Keratinocyte (primary cell): ENCODE data around the gene PHF23. TPM values are rescaled to one million over a fixed set of nuclear protein-coding genes. Genes with fewer than 3 reads are reported as not detected.

Source experiments
- DNase-seq: peaks from one replicate; pipeline ENCODE4 v3.0.0-alpha.2; 2011; ENCODE audit warnings: low read depth, missing footprints, low spot score
- FAIRE-seq: peaks from 2 replicates; lab custom pipeline; 2011; peaks lifted over from hg19 to GRCh38; lab: Jason Lieb, UNC
- H2AFZ ChIP-seq: 2 replicates; pipeline ENCODE4 v1.6.0; 2012; ENCODE audit warnings: low read length, control low read depth, inconsistent platforms; ENCODE audit not compliant: control insufficient read depth
- H3K27ac ChIP-seq: 2 replicates; pipeline ENCODE4 v1.5.1; 2011; ENCODE audit warnings: low read length; ENCODE audit not compliant: control insufficient read depth, insufficient read depth
- H3K27me3 ChIP-seq: 3 replicates; pipeline ENCODE4 v1.6.0; 2011; ENCODE audit warnings: low read length; ENCODE audit not compliant: control insufficient read depth, insufficient read depth; ENCODE audit errors: extremely low read depth
- H3K36me3 ChIP-seq, 2 experiments: 2 replicates in 1 of 2; 3 replicates in 1 of 2; pipeline ENCODE4 v1.5.1; 2011; ENCODE audit warnings: low read length in 2 of 2, mild to moderate bottlenecking in 1 of 2; ENCODE audit not compliant: control insufficient read depth in 2 of 2, insufficient read depth in 2 of 2; ENCODE audit errors: extremely low read depth in 1 of 2
- H3K4me1 ChIP-seq: 3 replicates; pipeline ENCODE4 v1.5.1; 2011; ENCODE audit warnings: low read length; ENCODE audit not compliant: control insufficient read depth, insufficient read depth; ENCODE audit errors: extremely low read depth
- H3K4me2 ChIP-seq: 3 replicates; pipeline ENCODE4 v1.6.0; 2011; ENCODE audit warnings: low read depth, low read length; ENCODE audit not compliant: control insufficient read depth, insufficient read depth; ENCODE audit errors: extremely low read depth
- H3K4me3 ChIP-seq, 3 experiments: fragments of 200-600 bp in 1 of 3; sonication (generic) in 1 of 3; 2 replicates in 2 of 3; 3 replicates in 1 of 3; pipeline ENCODE4 v1.5.1; 2011 to 2016; ENCODE audit warnings: low read length in 3 of 3, mild to moderate bottlenecking in 3 of 3, control low read depth in 2 of 3, inconsistent platforms in 1 of 3, low read depth in 1 of 3, mixed read lengths in 1 of 3, mixed run types in 1 of 3, moderate library complexity in 1 of 3; ENCODE audit not compliant: control insufficient read depth in 2 of 3, insufficient read depth in 2 of 3; ENCODE audit errors: extremely low read depth in 1 of 3
- H3K79me2 ChIP-seq: 2 replicates; pipeline ENCODE4 v1.6.0; 2012; ENCODE audit warnings: low read length; ENCODE audit not compliant: control insufficient read depth, insufficient read depth
- H3K9ac ChIP-seq: 3 replicates; pipeline ENCODE4 v1.6.0; 2011; ENCODE audit warnings: low read length; ENCODE audit not compliant: control insufficient read depth, insufficient read depth; ENCODE audit errors: extremely low read depth
- H3K9me1 ChIP-seq: 3 replicates; pipeline ENCODE4 v1.6.0; 2011; ENCODE audit warnings: low read length; ENCODE audit not compliant: control insufficient read depth, insufficient read depth; ENCODE audit errors: extremely low read depth
- H3K9me3 ChIP-seq: 2 replicates; pipeline ENCODE4 v1.5.1; 2012; ENCODE audit warnings: low read depth, low read length; ENCODE audit not compliant: control insufficient read depth
- H4K20me1 ChIP-seq: 3 replicates; pipeline ENCODE4 v1.6.0; 2011; ENCODE audit warnings: low read length; ENCODE audit not compliant: control insufficient read depth, insufficient read depth; ENCODE audit errors: extremely low read depth
- CTCF ChIP-seq, 3 experiments: IDR thresholded peaks in 1 of 3; conservative IDR thresholded peaks in 1 of 3; optimal IDR thresholded peaks in 1 of 3; 2 replicates in 2 of 3; 3 replicates in 1 of 3; pipeline versions ENCODE3 to v1.5.1; 2011; ENCODE audit warnings: low read length in 3 of 3, mild to moderate bottlenecking in 3 of 3, moderate library complexity in 2 of 3, control low read depth in 1 of 3, inconsistent platforms in 1 of 3; ENCODE audit not compliant: insufficient read depth in 2 of 3; ENCODE audit errors: extremely low read depth in 1 of 3
- EZH2 ChIP-seq: IDR thresholded peaks from one replicate; pipeline ENCODE4 v1.6.1; 2012; ENCODE audit warnings: inconsistent platforms, mild to moderate bottlenecking, low read length, moderate library complexity
- dilution Hi-C: fragments of 300-500 bp; cut with MboI; formaldehyde crosslinking; loops from one replicate; pipeline ENCODE4 v1.7.0; 2020; ENCODE audit warnings: low sequenced_read_pairs; ENCODE audit not compliant: extremely low pct_ligation_motif_present
- polyA plus RNA-seq, 5 experiments: library from polyadenylated mRNA; depleted of rRNA in 3 of 5; stranded (reverse) in 3 of 5; stranded (forward) in 1 of 5; unstranded in 1 of 5; fragments of >200 nt; gene quantifications; 1 replicate in 1 of 5; 2 replicates in 3 of 5; 3 replicates in 1 of 5; pipeline versions ENCODE4 v1.2.1 to v1.2.3, GENCODE V29; 2011 to 2012; ENCODE audit warnings: missing spikeins in 2 of 5, low read depth in 1 of 5, low replicate concordance in 1 of 5

The PHF23 gene
- polyA plus RNA-seq, 1 donor (not counting 4 experiments of a cell fraction or from before 2014, with no cell fraction given) = 52.8 TPM

- Histone ChIP-seq H3K4me1 (peaks cover 36% of the 10 kb centered on the region), H3K36me3 (peaks cover 4 to 5% of the 10 kb centered on the region in 2 experiments), H3K27ac (no peak overlapping the region), H4K20me1 (peaks cover 3% of the 10 kb centered on the region), H3K9me1 (no peaks in the 10 kb centered on the region), H2AFZ (no peak overlapping the region), H3K4me3 (peak overlapping the region; percentile 35 to 73 (median 35)), H3K4me2 (peak overlapping the region; percentile 75), H3K79me2 (peaks cover 8% of the 10 kb centered on the region), H3K9ac (peak overlapping the region; percentile 39), H3K9me3 (no peaks in the 10 kb centered on the region), H3K27me3 (peaks cover 5% of the 10 kb centered on the region)
- TF ChIP-seq CTCF (optimal IDR thresholded peaks at IDR 0.05 in 1 of 3, IDR thresholded peaks at IDR 0.05 in 1 of 3, conservative IDR thresholded peaks at IDR 0.05 in 1 of 3; ENCODE audit: extremely low read depth in 1 of 3, insufficient read depth in 2 of 3, low read length in 3 of 3) (no peak), EZH2 (no peak)
- dilution Hi-C loops = no loop called here
- DNase-seq (no peak), FAIRE-seq (no peak)
Measured at GRCh38 chr17:7216242-7217112, 22.8 kb downstream of the PHF23 start.

- dilution Hi-C loops = no loop called here
- peaks cover 3% of the 10 kb centered on the region for H4K20me1 ChIP-seq
Measured at GRCh38 chr17:7215652-7216180, 23.5 kb downstream of the PHF23 start.

More at GRCh38 chr17:7215652-7216180, 23.5 kb downstream of the PHF23 start:
- H3K4me3 ChIP-seq = peak overlapping the region in 1 of 3 experiments; percentile 1
- no peaks in the 10 kb centered on the region for H3K9me3 ChIP-seq
- no peaks in the 10 kb centered on the region for H3K9me1 ChIP-seq
- H3K4me1 ChIP-seq = peaks cover 28% of the 10 kb centered on the region
- no peak overlapping the region for H3K9ac ChIP-seq
- H3K4me2 ChIP-seq = peak overlapping the region; percentile 35
- H3K27me3 ChIP-seq = peaks cover 10% of the 10 kb centered on the region
- DNase-seq = no peak
- H3K27ac ChIP-seq = no peak overlapping the region
- FAIRE-seq = no peak
- peaks cover 6% of the 10 kb centered on the region for H3K79me2 ChIP-seq
- H2AFZ ChIP-seq = no peak overlapping the region
- TF ChIP-seq EZH2 = no peak
- no peak for TF ChIP-seq CTCF (optimal IDR thresholded peaks at IDR 0.05 in 1 of 3, IDR thresholded peaks at IDR 0.05 in 1 of 3, conservative IDR thresholded peaks at IDR 0.05 in 1 of 3; ENCODE audit: extremely low read depth in 1 of 3, insufficient read depth in 2 of 3, low read length in 3 of 3)
- no peaks in the 10 kb centered on the region for H3K36me3 ChIP-seq
